Activated CD4-positive, alpha-beta T cell treated with anti-CD3 and anti-CD28 coated beads, Interleukin-2, amount 50 U/mL, for 48 hours (primary cell): Measurements from ENCODE around the gene NUDT4.
"Not testable (repeated sequence)": the region's sequence is repeated elsewhere in the genome, so short reads cannot be mapped to it uniquely, and the experiment has no call there.

Experiments
- DNase-seq, 2 experiments: peaks; one replicate each; pipeline ENCODE4 v3.0.0-alpha.2; 2020

NUDT4 gene

GRCh38 chr12:93429852-93430251, 52.1 kb downstream of the NUDT4 start:
- DNase-seq: no peak

DNA sequence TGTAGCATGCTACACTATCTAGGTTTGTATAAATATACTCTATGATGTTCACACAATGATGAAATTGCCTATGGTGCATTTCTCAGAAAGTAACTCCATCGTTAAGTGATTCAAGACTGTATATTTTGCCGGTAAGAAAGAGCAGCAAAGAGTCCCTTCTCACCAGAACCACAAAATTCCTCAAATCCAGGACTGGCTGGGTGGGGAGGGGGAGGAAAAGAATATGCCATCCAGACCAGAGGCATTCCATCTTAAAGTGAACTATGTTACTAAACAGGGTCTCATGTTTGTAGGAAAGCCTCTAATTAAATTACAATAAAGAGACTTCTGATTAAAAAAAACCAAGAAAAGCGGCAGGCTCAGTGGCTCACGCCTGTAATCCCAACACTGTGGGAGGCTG, 52.6 kb downstream of the NUDT4 start:
- DNase-seq: no peak

DNA sequence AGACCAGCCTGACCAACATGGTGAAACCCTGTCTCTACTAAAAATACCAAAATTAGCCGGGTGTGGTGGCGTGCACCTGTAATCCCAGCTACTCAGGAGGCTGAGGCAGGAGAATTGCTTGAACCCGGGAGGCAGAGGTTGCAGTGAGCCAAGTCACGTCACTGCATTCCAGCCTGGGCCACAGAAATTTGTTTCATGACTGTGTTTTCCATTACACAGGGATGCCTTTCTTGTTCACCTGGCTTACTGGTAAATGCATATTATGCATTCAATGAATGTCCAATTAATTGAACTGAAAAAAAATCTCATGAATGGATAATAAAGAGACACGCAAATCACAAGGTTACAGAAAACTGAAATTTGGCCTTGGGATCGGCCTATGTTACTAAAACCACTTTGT, 54.3 kb downstream of the NUDT4 start:
- DNase-seq: not testable (repeated sequence)

DNA sequence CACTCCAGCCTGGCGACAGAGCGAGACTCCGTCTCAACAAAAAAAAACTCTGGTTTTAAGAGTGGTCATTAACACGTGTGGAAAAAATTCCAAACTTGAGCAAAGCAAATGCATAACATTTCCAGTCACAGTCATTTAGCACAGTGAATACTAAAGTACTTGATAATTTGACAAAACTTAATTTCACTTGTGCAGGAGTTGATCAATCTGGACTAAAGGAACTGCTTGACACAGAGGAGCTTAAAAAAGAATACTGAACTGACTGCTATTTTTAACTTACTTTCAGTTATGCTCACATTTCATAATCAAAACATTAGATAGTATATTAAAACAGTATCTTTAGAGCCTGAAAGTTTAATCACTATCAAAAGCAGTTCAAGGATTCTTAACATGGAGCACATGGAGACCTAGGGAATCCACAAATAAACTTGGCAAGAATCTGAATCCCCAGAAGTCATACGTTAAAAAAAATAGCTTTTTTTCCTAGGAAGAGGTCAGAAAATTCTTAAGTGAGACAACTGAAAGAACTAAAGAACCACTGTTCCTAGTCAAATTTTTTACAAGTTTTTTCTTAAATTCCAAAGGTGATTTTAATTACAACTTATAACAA, 56.6 kb downstream of the NUDT4 start:
- no peak for DNase-seq

DNA sequence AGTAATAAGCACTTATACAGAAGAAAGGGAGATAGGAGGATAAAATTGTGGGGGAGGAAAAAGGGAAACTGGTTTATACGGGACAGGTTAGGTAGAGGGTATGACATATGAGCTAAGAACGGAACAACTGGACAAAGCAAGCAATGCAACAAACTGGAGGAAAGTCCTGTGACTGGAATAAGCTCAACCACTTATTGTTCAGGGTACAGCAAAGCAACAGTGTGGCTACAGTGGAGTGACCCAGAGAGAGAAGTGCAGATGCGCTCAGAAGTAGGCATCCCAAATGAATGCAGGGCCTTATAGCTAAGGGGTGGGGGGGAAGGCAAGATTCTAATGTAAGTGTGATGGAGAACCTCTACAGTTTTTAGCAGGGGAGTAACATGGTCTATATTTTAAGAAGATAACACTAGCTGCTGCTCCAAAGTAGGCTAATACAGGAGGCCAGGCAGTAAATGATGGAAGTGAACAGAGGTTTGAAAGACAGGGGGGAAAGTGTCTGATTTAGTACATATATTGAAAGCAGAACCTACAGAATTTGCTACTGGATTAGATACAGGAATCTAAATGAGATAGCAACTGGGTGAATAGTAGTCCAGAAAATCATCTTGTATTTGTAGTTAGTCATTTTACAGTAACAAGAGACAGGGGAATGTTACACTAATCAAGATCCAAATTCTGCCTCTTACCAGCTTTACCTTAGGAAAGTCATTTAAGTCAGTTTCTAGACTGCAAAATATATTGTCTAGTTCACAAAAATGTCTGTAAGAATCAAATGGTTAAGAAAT, 60.7 kb downstream of the NUDT4 start:
- DNase-seq: no peak

DNA sequence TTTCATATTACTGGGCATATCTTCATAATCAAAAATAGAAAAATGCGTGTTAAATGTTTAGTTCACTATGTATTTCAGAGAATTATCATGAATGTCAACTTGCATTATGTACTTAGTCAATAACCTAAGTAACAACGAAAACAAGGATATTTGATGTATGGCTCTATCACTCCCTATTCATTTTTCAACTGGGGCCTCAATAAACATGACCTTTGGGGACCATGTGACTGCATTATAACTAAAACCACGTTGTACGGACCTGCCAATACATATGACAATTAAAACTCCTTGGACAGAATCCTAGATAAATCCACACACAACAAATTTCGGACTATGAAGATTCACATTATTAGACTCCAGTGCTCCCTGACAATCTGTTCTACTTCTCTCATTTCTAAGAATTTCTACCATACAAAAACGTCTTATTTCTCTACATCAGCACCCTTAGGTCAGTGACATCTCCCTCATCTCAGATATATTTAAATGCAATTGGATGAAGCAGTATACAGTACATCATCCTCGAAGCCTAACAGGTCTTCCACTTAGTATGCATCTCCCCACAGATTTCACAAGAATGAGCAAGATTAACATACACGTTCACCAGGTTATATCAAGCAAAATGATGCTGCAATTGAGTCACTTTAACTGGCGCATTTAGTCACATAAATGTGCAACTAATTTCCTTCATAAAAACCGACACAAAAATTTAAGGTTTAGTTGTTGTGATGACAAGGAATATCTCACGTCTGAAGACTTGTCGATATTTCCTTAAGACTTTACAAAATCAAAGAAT, 62.5 kb downstream of the NUDT4 start:
- DNase-seq: no peak

DNA sequence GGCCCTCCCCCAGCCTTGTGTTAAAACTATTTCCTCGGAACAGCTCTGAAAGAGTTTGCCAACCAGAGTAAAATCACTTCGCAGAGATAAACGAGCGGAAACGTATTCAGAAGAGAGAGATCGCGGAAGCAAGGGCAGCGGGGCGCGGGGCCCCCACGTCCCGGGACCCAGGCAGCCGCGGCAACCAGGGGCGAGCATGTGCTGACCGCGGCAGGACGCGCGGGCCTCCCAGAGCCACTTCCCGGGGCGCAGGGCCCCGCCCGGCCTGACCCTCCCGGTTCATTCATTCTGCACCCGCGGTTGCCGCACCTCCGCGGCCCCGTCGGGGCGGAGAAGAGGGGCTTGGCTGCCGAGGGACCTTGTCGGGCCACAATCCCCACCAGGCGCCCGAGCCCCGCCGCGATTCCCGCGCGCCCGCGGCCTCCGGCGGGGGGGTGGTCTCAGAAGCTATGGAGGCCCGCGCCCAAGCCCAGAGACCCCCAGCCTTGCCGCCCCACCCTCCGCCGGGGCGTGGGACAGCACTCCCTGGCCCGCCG, 63.4 kb downstream of the NUDT4 start:
- peak; percentile 39 for DNase-seq

GRCh38 chr12:93441617-93442410, 64.1 kb downstream of the NUDT4 start, which contains the start of gene UBE2N:
Gene UBE2N, minus strand, starts transcription at chr12:93441947. Its CDS starts 63 bp downstream, at chr12:93441884.
- peak; percentile 96 for DNase-seq

DNA sequence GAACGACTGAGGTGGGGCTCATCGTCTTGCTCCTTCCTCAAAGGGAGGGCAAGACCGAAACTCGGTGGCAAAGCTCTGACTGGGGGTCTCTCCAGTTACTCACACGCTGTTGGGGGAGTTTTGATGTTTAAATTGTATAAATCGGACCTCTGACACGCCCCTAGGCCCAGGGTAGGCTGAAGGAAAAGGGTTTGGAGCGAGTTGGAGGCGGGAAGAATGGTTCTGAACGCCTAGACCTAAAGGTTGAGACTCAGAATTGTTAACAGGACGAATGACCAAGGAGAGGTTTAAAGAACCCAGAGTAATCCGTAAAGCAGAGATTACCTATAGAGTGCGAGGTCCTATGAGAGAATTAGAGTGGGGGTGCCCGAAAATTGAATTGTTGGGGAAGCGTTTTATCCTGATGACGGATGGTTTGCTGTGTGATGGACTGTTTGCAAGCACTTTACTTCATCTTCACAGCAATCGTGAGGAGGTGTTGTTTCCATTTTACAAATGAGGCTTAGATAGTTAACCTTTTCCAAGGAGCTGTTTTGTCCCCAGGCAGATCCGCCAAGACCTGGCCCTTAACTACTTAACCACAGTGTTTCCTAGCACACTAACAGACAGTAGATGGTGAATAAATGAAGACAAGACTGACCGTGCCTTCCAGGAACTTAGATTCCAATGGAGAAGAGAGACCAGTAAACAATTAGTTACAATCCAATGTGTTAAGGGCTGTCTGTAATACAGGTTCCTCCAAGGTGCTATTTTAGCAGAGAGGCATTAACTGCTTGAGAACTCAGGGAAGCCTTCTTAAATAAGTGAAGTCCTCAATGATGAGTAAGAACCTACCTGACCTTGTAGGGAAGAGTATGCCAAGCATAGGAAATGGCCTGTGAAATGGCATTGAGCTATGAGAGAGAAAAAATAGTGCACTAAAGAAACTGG, 65.0 kb downstream of the NUDT4 start:
- DNase-seq: no peak

- no peak for DNase-seq
Measured at GRCh38 chr12:93443576-93443975, 65.9 kb downstream of the NUDT4 start.

DNA sequence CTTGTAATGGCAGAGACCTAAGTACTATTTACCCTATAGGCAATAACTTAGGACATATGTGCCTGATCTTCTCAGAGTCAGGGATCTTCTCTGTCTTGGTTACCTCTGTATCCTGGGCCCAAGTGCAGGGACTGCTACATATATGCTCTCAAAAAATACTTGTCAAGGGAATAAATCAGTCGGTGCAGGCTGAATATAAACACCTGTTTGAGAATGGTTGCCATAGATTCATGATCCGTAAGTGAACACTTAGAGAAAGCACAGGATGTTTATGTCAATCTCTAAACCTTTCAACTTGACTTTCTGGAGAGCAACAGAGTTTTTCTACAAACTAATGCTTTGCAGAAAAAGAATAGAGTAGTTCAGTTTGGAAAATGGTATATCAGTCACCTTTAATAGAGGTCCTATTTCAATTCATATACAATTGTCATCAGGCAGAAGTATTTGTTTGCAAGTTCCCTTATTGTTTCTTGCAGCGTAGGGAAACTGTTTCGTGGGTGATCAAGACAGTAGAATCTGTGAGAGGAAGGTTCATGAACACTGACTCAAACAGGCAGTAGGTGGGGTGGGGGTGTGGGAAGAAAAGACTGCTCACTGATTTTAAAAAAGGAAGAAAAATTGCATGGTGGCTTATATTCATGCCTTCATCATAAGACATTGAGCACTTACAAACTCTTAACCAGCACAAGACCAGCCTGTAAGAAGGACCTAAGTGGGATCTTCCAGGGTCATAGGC, 70.0 kb downstream of the NUDT4 start:
- peak in 1 of 2 experiments; percentile 26 for DNase-seq

DNA sequence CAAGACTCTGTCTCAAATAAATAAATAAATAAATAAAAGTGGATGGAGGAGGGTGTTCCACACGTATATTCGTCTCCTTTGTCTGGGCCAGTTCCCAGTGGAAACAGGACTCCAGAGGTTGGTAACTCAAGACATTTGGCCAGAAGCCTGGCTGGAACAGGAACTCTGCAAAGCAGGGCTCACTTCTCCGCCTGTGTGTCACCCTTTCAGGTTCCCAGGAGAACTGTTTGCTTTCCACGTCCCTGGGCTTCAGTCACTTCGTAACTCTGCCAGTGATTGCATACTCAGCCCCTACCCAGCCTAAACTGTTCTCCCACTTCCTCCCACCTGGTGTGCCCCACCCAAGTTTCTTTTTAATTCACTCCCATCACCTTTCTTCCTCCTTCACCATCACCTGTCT, 71.1 kb downstream of the NUDT4 start:
- no peak for DNase-seq

DNA sequence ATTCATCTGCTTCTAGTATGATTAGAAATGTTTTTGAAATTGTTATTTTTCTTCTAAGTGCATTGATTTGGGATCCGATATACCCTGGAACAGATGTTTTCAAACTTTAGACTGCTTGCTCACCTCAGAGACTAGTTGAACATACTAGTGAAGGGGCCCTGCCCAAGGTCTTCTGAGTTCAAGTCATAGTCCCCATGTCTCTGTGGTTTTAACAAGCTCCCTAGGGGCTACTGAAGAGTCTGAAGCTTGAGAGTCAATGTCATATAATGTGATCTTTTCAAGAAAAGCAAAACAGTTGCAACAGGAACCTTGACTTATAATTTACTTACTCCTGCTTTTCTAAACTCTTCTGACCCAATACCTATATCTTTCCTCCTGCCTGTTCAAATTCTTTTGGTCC, 71.6 kb downstream of the NUDT4 start:
- no peak for DNase-seq

- no peak for DNase-seq
Measured at GRCh38 chr12:93451423-93452158, 73.9 kb downstream of the NUDT4 start.

GRCh38 chr12:93453633-93454032, 75.9 kb downstream of the NUDT4 start:
- no peak for DNase-seq

DNA sequence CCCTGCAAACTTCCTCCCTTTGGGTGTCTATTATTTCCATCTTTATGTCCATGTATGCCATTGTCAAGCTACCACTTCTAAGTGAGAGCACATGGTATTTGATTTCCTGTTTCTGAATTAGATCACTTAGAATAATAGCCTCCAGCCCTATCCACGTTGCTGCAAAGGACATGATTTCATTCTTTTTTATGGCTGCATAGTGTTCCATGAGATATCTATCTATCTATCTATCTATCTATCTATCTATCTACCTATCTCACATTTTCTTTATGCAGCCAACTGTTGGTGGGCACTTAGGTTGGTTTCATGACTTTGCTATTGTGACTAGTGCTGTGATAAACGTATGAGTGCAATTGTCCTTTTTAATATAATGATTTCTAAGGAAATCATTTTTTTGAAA, 78.4 kb downstream of the NUDT4 start:
- DNase-seq: no peak
